Left colon (tissue), 2 donors: Measurements from ENCODE around the gene POLR2B. TPM values are rescaled to one million over a fixed set of nuclear protein-coding genes. Genes with fewer than 3 reads are reported as not detected.

Experiments used
- ATAC-seq: fragments of 200-7000 bp; cut with Tn5 transposase; one replicate; pipeline ENCODE4 v1.9.1; 2020; ENCODE audit warnings: mild to moderate bottlenecking, moderate library complexity
- DNase-seq, 2 donors: peaks; one replicate each; pipeline ENCODE4 v3.0.0-alpha.2; 2020
- intact Hi-C, 2 donors: fragments of 100-400 bp; cut with DNase I in 1 of 2; cut with micrococcal nuclease in 1 of 2; formaldehyde crosslinking; loops; one replicate each; pipeline versions ENCODE4 v1.11.2 to v1.14.0; 2022; cut with DNase I, micrococcal nuclease
- total RNA-seq, 2 donors: library from RNA; stranded (reverse); fragmentation: NEBNext Ultra II Directional; extraction: Animal tissue kit (Norgen Biotek cat#: 25700); gene quantifications; one replicate each; pipeline ENCODE4 v1.2.1, GENCODE V29; 2021
- donor health status: DM: no; HTN: no; CAD: no.
- donor health status: DM: yes; HTN: yes; CAD: no.

POLR2B gene
- total RNA-seq, 2 donors from 2014 or later, result 63.3 to 72.1 TPM

GRCh38 chr4:57070461-57070860, 91.8 kb downstream of the POLR2B start:
- ATAC-seq (no peak), DNase-seq (no peak)
- intact Hi-C loops, result no loop called here

GRCh38 chr4:57071326-57071725, 92.6 kb downstream of the POLR2B start:
- intact Hi-C loops, result no loop called here
- ATAC-seq (no peak), DNase-seq (no peak)

- ATAC-seq (no peak), DNase-seq (no peak)
- intact Hi-C loops, result no loop called here
Measured at GRCh38 chr4:57073559-57073958, 94.9 kb downstream of the POLR2B start.

- intact Hi-C loops, result no loop called here
- ATAC-seq (no peak), DNase-seq (no peak)
Measured at GRCh38 chr4:57074744-57075143, 96.0 kb downstream of the POLR2B start.

DNA sequence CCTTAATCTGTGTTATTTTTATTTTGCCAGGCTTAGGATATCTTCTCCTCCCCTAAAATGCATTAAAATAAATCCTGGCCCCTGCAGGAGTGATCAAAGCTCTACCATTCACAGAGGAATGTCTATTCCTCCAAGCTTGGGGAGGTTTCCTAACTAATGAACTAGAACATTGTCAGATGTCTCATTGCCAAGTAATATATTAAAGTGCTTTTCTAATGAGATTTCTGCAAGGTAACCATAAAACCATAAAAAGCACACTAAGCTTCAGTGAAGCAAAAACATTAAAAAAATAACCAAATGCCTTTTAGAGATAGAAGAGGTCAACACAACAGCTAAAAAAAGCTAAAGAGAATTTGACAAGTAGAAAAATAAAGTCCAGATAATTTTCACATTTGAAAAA, 96.7 kb downstream of the POLR2B start:
- DNase-seq (no peak), ATAC-seq (no peak)
- intact Hi-C loops, result no loop called here

DNA sequence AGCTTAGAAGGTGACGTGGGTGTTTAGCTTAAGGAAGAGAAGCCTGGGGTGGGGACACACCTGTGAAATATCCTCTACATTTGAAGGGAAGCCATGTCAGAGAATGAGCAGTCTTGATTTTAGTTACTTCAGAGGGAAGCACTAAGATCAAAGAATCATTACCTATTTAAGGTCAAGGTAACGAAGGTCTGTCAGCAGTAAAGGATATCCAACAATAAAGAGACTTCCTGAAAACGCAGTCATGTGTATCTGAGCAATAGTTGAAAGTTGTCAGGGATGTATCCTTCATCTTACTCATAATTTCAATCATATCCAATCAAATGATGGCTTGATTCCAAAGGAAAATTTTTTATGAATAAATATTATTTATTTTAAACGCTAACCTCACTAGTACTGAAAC, 98.0 kb downstream of the POLR2B start:
- DNase-seq (no peak), ATAC-seq (no peak)
- intact Hi-C loops, result no loop called here

DNA sequence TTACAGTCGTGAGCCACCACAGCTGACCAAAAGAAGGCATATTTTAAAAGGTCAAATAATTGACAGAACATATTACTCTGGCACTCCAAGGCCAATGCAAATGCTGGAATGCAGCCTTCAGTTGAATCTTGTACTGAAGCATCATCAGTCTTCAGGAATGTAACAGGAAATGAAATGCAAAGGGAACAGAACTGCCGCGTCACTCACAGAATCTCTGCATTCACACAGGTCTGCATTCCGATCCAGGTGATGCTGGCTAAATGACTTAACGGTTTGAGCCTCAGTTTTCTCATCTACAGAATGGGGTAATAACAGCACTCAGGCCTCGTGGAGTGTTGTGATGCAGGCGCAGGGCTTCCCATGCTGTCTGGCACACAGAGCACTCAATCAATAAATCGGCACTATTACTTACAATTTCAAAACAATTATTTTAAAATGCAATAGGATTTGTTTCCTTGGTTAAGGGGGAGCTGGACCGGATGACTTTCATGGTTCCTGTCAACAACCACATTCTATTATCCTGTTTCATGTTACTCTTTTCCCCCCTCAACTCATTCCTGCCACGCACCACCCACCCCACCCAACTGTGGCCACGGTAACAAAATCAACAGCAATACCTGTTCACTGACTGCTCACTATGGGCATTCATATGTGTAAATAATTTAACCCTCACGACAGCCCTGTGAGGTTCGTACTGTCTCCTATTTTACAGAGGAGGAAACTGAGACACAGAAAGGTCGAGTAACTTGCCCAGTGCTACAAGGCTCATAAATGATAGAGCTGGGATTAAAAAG, 99.1 kb downstream of the POLR2B start:
- intact Hi-C loops, result no loop called here
- DNase-seq (no peak), ATAC-seq (no peak)

DNA sequence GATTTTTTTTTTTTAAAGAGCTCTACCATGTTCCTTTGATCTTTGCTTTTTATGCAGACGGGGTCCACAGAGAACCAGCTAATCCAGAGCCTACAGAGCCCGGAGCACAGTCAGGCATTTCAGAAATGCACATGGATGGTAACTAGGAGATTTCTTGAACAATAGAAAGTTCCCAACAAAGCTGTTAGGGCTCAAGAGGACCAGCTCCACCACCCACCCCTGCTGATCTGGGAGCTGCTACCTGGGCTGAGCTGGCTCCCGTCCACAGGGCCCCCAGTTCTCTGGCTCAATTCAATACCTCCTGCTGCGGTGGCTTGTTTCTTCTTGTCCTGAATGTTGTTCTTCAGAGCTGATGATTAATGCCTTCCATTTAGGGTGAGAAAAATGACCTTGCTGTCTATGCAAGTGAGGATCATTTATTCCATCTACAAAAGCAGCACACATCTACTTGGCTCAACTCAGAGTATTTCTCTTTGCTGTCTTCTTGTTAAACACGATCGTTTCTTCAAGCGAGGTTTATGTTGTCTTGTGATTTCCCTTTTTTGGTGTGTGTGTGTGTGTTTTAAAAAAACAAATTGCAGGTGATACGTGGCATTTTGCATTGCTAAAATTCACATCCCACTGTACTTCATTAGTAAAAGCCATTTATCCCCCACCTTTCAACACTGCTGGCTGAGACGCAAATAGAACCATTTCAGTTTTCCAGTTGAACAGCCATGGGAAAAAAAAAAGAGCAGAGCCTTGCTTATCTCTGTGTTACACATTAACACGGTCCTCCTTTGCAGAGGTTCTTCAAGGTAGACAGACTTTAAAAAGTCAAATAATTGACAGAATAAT, 100.2 kb downstream of the POLR2B start:
- ATAC-seq, result no peak
- no peak for DNase-seq
- intact Hi-C loops, result no loop called here

Other genes starting within 250 kb of the POLR2B start
- gene SPINK2, start 157.2 kb upstream of the POLR2B start, total RNA-seq, result 1 to 10 TPM in 1 of 2 donors, not detected in 1; 3.3 TPM
- gene REST, start 71.0 kb upstream of the POLR2B start, total RNA-seq, result 10 to 100 TPM; 26.5 to 32.1 TPM
- gene NOA1, start 1.3 kb upstream of the POLR2B start, total RNA-seq, result 10 to 100 TPM; 21.9 to 22.3 TPM
- 10 to 100 TPM; 55.3 to 98.0 TPM for gene IGFBP7, start 131.5 kb downstream of the POLR2B start, total RNA-seq